K562 (cell line): ENCODE data around the gene ZRANB3. TPM values are rescaled to one million over a fixed set of nuclear protein-coding genes. Genes with fewer than 3 reads are reported as not detected.
A peak's percentile ranks its signal among the peaks of the same experiment; 100 is the strongest.

Experiments
- CHD7 ChIP-seq: fragments of 200-600 bp; sonication (generic); IDR thresholded peaks from one replicate; pipeline ENCODE4 v1.6.1; 2012; ENCODE audit warnings: mild to moderate bottlenecking, low read depth, low read length, inconsistent platforms
- LCOR ChIP-seq: sonication (generic); formaldehyde crosslinking; IDR thresholded peaks from 2 replicates; pipeline ENCODE4 v1.8.0; 2022; ENCODE audit warnings: mild to moderate bottlenecking, missing genetic modification reagents
- REST ChIP-seq, 2 experiments: fragments of 450-650 bp; formaldehyde crosslinking in 1 of 2; IDR thresholded peaks; 2 replicates each; pipeline versions ENCODE4 v1.4.0 to v1.6.1; 2014 to 2020; ENCODE audit warnings: mild to moderate bottlenecking in 2 of 2, borderline replicate concordance in 1 of 2, low read depth in 1 of 2
- TAF9B ChIP-seq: fragments of 450-650 bp; IDR thresholded peaks from 2 replicates; pipeline ENCODE4 v1.6.1; 2018; ENCODE audit warnings: mild to moderate bottlenecking; ENCODE audit not compliant: partially characterized antibody
- polyA plus RNA-seq, 8 experiments: library from polyadenylated mRNA; depleted of rRNA in 4 of 8; stranded (reverse) in 5 of 8; unstranded in 3 of 8; fragments of >200 nt; fragmentation: Nextera tagmentation in 2 of 8; fragmentation: Illumina TruSeq in 1 of 8; extraction: Ambion mirVana in 2 of 8; extraction: Trizol in 1 of 8; gene quantifications; 2 replicates each; pipeline versions ENCODE4 v1.2.1 to v1.2.3, GENCODE V29; 2011 to 2014; ENCODE audit warnings: inconsistent platforms in 1 of 8, missing spikeins in 1 of 8
- total RNA-seq, 7 experiments: library from RNA; depleted of rRNA in 6 of 7; stranded (reverse); fragments of >200 nt in 6 of 7; fragmentation: Illumina TruSeq in 2 of 7; extraction: Trizol in 2 of 7; gene quantifications; 2 replicates each; pipeline versions ENCODE4 v1.2.1 to v1.2.3, GENCODE V29; 2011 to 2021; ENCODE audit warnings: low replicate concordance in 1 of 7

Gene ZRANB3
- total and polyA plus RNA-seq, 9 of the 15 experiments (the other 6 are each of a cell fraction or from before 2014, with no cell fraction given): 8.6 to 21.3 (median 14.7) TPM

- TF ChIP-seq CHD7 (no peak), TAF9B (peak; percentile 28), LCOR (peak; percentile 16; the same call in 1 of the 2 replicates), REST (IDR thresholded peaks at IDR 0.05; ENCODE audit: borderline replicate concordance) (peak; percentile 11; the same call in 1 of the 2 replicates), REST (CRISPR knock-in tag; IDR thresholded peaks at IDR 0.05; ENCODE audit: low read depth) (no peak)
Observed at GRCh38 chr2:135530313-135531230, at the start of gene ZRANB3 (continued).
